Naive thymus-derived CD4-positive, alpha-beta T cell (primary cell): ENCODE results near the gene PDZD8. TPM values are rescaled to one million over a fixed set of nuclear protein-coding genes. Genes with fewer than 3 reads are reported as not detected.
A peak's percentile ranks its signal among the peaks of the same experiment; 100 is the strongest.

Experiments used
- ATAC-seq: fragments of 150-1000 bp; cut with Tn5 transposase; 2 replicates; pipeline ENCODE4 v1.10.0; 2021; ENCODE audit warnings: mild to moderate bottlenecking, moderate library complexity
- CTCF ChIA-PET: fragments of 350-600 bp; sonication (Branson Sonifier 250); formaldehyde crosslinking; loops from one replicate; lab custom pipeline; 2021; ENCODE audit warnings: antibody characterized with exemption; lab: Charles Lee
- POLR2A ChIA-PET: fragments of 350-600 bp; sonication (Branson Sonifier 250); formaldehyde crosslinking; loops from one replicate; lab custom pipeline; 2021; ENCODE audit warnings: antibody characterized with exemption, inconsistent platforms; lab: Charles Lee
- DNase-seq, 9 donors: peaks; one replicate each; pipeline versions ENCODE4 v3.0.0 to v3.0.0-alpha.2; 2020 to 2022; ENCODE audit warnings: mixed read lengths in 1 of 9
- H3K27ac ChIP-seq: one replicate; pipeline ENCODE4 v1.7.0; 2013; ENCODE audit warnings: mild to moderate bottlenecking, low read depth, low read length, moderate library complexity
- H3K27me3 ChIP-seq, 2 donors: one replicate each; pipeline ENCODE4 v1.7.0; 2013; ENCODE audit warnings: low read length in 2 of 2, mild to moderate bottlenecking in 2 of 2, moderate library complexity in 2 of 2; ENCODE audit not compliant: control insufficient read depth in 2 of 2, insufficient read depth in 2 of 2
- H3K36me3 ChIP-seq, 3 experiments: 1 replicate in 2 of 3; 2 replicates in 1 of 3; pipeline ENCODE4 v1.7.0; 2013; ENCODE audit warnings: low read length in 3 of 3, mild to moderate bottlenecking in 3 of 3, moderate library complexity in 1 of 3; ENCODE audit not compliant: insufficient read depth in 3 of 3, control insufficient read depth in 2 of 3
- H3K4me1 ChIP-seq, 2 donors: one replicate each; pipeline ENCODE4 v1.7.0; 2013; ENCODE audit warnings: low read length in 2 of 2, mild to moderate bottlenecking in 2 of 2, moderate library complexity in 1 of 2; ENCODE audit not compliant: control insufficient read depth in 2 of 2, insufficient read depth in 2 of 2
- H3K4me3 ChIP-seq: 2 replicates; pipeline ENCODE4 v1.7.0; 2013; ENCODE audit warnings: mild to moderate bottlenecking, low read length
- H3K9me3 ChIP-seq, 3 experiments: 1 replicate in 2 of 3; 2 replicates in 1 of 3; pipeline ENCODE4 v1.7.0; 2013; ENCODE audit warnings: low read length in 3 of 3; ENCODE audit not compliant: control insufficient read depth in 2 of 3
- H3K27ac Mint-ChIP-seq, 9 donors: one replicate each; pipeline ENCODE4 v1.8.0; 2020 to 2022; ENCODE audit warnings: mixed read lengths in 9 of 9, mild to moderate bottlenecking in 8 of 9, moderate library complexity in 5 of 9, inconsistent platforms in 2 of 9
- H3K27me3 Mint-ChIP-seq, 5 donors: one replicate each; pipeline ENCODE4 v1.8.0; 2021 to 2022; ENCODE audit warnings: mixed read lengths in 5 of 5, mild to moderate bottlenecking in 1 of 5
- H3K36me3 Mint-ChIP-seq, 5 donors: one replicate each; pipeline ENCODE4 v1.8.0; 2020 to 2022; ENCODE audit warnings: mixed read lengths in 5 of 5, mild to moderate bottlenecking in 3 of 5, inconsistent platforms in 1 of 5
- H3K4me1 Mint-ChIP-seq, 7 donors: one replicate each; pipeline ENCODE4 v1.8.0; 2020 to 2022; ENCODE audit warnings: mixed read lengths in 7 of 7, mild to moderate bottlenecking in 3 of 7, inconsistent platforms in 1 of 7
- H3K4me3 Mint-ChIP-seq, 10 donors: one replicate each; pipeline ENCODE4 v1.8.0; 2020 to 2022; ENCODE audit warnings: mild to moderate bottlenecking in 10 of 10, mixed read lengths in 10 of 10, moderate library complexity in 6 of 10, inconsistent platforms in 2 of 10
- H3K9me3 Mint-ChIP-seq, 11 donors: one replicate each; pipeline ENCODE4 v1.8.0; 2020 to 2022; ENCODE audit warnings: mixed read lengths in 11 of 11, mild to moderate bottlenecking in 4 of 11, inconsistent platforms in 1 of 11, moderate library complexity in 1 of 11
- intact Hi-C, 2 donors: fragments of 100-400 bp; cut with micrococcal nuclease; formaldehyde crosslinking; loops; one replicate each; pipeline ENCODE4 v1.15.1; 2023
- polyA plus RNA-seq, 2 donors: library from polyadenylated mRNA; unstranded; fragments of 300-500 nt; fragmentation: Illumina TruSeq; gene quantifications; one replicate each; pipeline ENCODE4 v1.2.3, GENCODE V29; 2021
- total RNA-seq, 6 experiments: library from RNA in 5 of 6; stranded (reverse) in 5 of 6; gene quantifications; 1 replicate in 5 of 6; 2 replicates in 1 of 6; pipeline ENCODE4 v1.2.3 and lab custom pipeline; 2021 to 2026

Gene PDZD8
- total and polyA plus RNA-seq, 7 experiments from 2014 or later, result 8.5 to 24.0 (median 12.7) TPM

GRCh38 chr10:117266400-117266799, 108.8 kb downstream of the PDZD8 start:
- intact Hi-C loops, result no loop called here
- H3K27me3 Mint-ChIP-seq, result peaks cover 0 to 31% (median 18%) of the 10 kb centered on the region in 5 donors
- Histone ChIP-seq H3K36me3 (no peaks in the 10 kb centered on the region), H3K27me3 (no peaks in the 10 kb centered on the region), H3K4me3 (no peak overlapping the region), H3K4me1 (no peaks in the 10 kb centered on the region), H3K9me3 (no peaks in the 10 kb centered on the region), H3K27ac (no peak overlapping the region)
- no peaks in the 10 kb centered on the region for H3K9me3 Mint-ChIP-seq
- ATAC-seq (no peak), DNase-seq (no peak)
- H3K36me3 Mint-ChIP-seq, result no peaks in the 10 kb centered on the region
- no peaks in the 10 kb centered on the region for H3K4me1 Mint-ChIP-seq
- ChIA-PET CTCF (no interaction called here), POLR2A (no interaction called here)
- no peak overlapping the region for H3K27ac Mint-ChIP-seq
- no peak overlapping the region for H3K4me3 Mint-ChIP-seq

GRCh38 chr10:117264782-117265181, 110.5 kb downstream of the PDZD8 start:
- H3K9me3 ChIP-seq, result no peaks in the 10 kb centered on the region
- Mint-ChIP-seq H3K4me1 (peaks cover 4 to 7% (median 6%) of the 10 kb centered on the region in 7 donors), H3K27ac (no peak overlapping the region), H3K9me3 (no peaks in the 10 kb centered on the region), H3K27me3 (peaks cover 8 to 39% (median 29%) of the 10 kb centered on the region in 5 donors), H3K36me3 (no peaks in the 10 kb centered on the region), H3K4me3 (no peak overlapping the region)
- no peak overlapping the region for H3K4me3 ChIP-seq
- ChIA-PET CTCF (no interaction called here), POLR2A (no interaction called here)
- intact Hi-C loops, result no loop called here
- H3K27ac ChIP-seq, result no peak overlapping the region
- H3K27me3 ChIP-seq, result no peaks in the 10 kb centered on the region
- DNase-seq (no peak), ATAC-seq (no peak)
- H3K36me3 ChIP-seq, result no peaks in the 10 kb centered on the region
- no peaks in the 10 kb centered on the region for H3K4me1 ChIP-seq

GRCh38 chr10:117262903-117263293, 112.3 kb downstream of the PDZD8 start:
- Histone ChIP-seq H3K36me3 (no peaks in the 10 kb centered on the region), H3K9me3 (no peaks in the 10 kb centered on the region), H3K27ac (no peak overlapping the region), H3K27me3 (no peaks in the 10 kb centered on the region), H3K4me1 (no peaks in the 10 kb centered on the region), H3K4me3 (no peak overlapping the region)
- Mint-ChIP-seq H3K4me1 (peaks cover 10 to 17% (median 14%) of the 10 kb centered on the region in 7 donors), H3K36me3 (no peaks in the 10 kb centered on the region), H3K27ac (no peak overlapping the region), H3K4me3 (no peak overlapping the region), H3K27me3 (peaks cover 11 to 54% (median 41%) of the 10 kb centered on the region in 5 donors), H3K9me3 (no peaks in the 10 kb centered on the region)
- ATAC-seq (no peak), DNase-seq (no peak)
- intact Hi-C loops, result no loop called here
- POLR2A ChIA-PET, result no interaction called here
- CTCF ChIA-PET, result no interaction called here

- H3K27ac Mint-ChIP-seq, result no peak overlapping the region
- ChIA-PET POLR2A (no interaction called here), CTCF (no interaction called here)
- intact Hi-C loops, result no loop called here
- H3K9me3 Mint-ChIP-seq, result no peaks in the 10 kb centered on the region
- Histone ChIP-seq H3K9me3 (no peaks in the 10 kb centered on the region), H3K36me3 (no peaks in the 10 kb centered on the region), H3K4me1 (no peaks in the 10 kb centered on the region), H3K27me3 (no peaks in the 10 kb centered on the region), H3K27ac (no peak overlapping the region), H3K4me3 (no peak overlapping the region)
- ATAC-seq, result no peak
- H3K4me1 Mint-ChIP-seq, result peaks cover 10 to 17% (median 14%) of the 10 kb centered on the region in 7 donors
- peaks cover 11 to 57% (median 41%) of the 10 kb centered on the region in 5 donors for H3K27me3 Mint-ChIP-seq
- no peak for DNase-seq
- H3K4me3 Mint-ChIP-seq, result peak overlapping the region in 1 of 10 donors; percentile 13
- H3K36me3 Mint-ChIP-seq, result no peaks in the 10 kb centered on the region
Measured at GRCh38 chr10:117262291-117262902, 112.8 kb downstream of the PDZD8 start.

GRCh38 chr10:117261501-117261900, 113.7 kb downstream of the PDZD8 start:
- peaks cover 11 to 58% (median 41%) of the 10 kb centered on the region in 5 donors for H3K27me3 Mint-ChIP-seq
- H3K4me3 Mint-ChIP-seq, result no peak overlapping the region
- H3K27ac ChIP-seq, result no peak overlapping the region
- no peaks in the 10 kb centered on the region for H3K9me3 Mint-ChIP-seq
- CTCF ChIA-PET, result no interaction called here
- H3K36me3 ChIP-seq, result no peaks in the 10 kb centered on the region
- H3K27me3 ChIP-seq, result no peaks in the 10 kb centered on the region
- POLR2A ChIA-PET, result no interaction called here
- no peak for DNase-seq
- ATAC-seq, result peak; percentile 16
- no peaks in the 10 kb centered on the region for H3K4me1 ChIP-seq
- H3K9me3 ChIP-seq, result no peaks in the 10 kb centered on the region
- intact Hi-C loops, result no loop called here
- H3K27ac Mint-ChIP-seq, result no peak overlapping the region
- H3K4me1 Mint-ChIP-seq, result peaks cover 10 to 17% (median 14%) of the 10 kb centered on the region in 7 donors
- no peaks in the 10 kb centered on the region for H3K36me3 Mint-ChIP-seq
- no peak overlapping the region for H3K4me3 ChIP-seq

- Mint-ChIP-seq H3K9me3 (peaks cover 0 to 2% (median 0%) of the 10 kb centered on the region in 11 donors), H3K4me3 (peak overlapping the region in 1 of 10 donors; percentile 37), H3K27ac (peak overlapping the region in 1 of 9 donors; percentile 67), H3K4me1 (peaks cover 10 to 17% (median 14%) of the 10 kb centered on the region in 7 donors), H3K36me3 (no peaks in the 10 kb centered on the region), H3K27me3 (peaks cover 11 to 58% (median 39%) of the 10 kb centered on the region in 5 donors)
- Histone ChIP-seq H3K4me1 (no peaks in the 10 kb centered on the region), H3K36me3 (no peaks in the 10 kb centered on the region), H3K27ac (no peak overlapping the region), H3K27me3 (no peaks in the 10 kb centered on the region), H3K4me3 (no peak overlapping the region), H3K9me3 (no peaks in the 10 kb centered on the region)
- ATAC-seq (no peak), DNase-seq (peak in 2 of 9 donors; percentile 16 to 24)
- POLR2A ChIA-PET, result no interaction called here
- intact Hi-C loops, result no loop called here
- CTCF ChIA-PET, result no interaction called here
Measured at GRCh38 chr10:117260084-117260483, 115.2 kb downstream of the PDZD8 start.

- ChIA-PET CTCF (no interaction called here), POLR2A (no interaction called here)
- Histone ChIP-seq H3K4me1 (no peaks in the 10 kb centered on the region), H3K27me3 (no peaks in the 10 kb centered on the region), H3K36me3 (no peaks in the 10 kb centered on the region), H3K27ac (no peak overlapping the region), H3K4me3 (no peak overlapping the region), H3K9me3 (no peaks in the 10 kb centered on the region)
- peaks cover 11 to 57% (median 33%) of the 10 kb centered on the region in 5 donors for H3K27me3 Mint-ChIP-seq
- peak overlapping the region in 2 of 9 donors; percentile 4 to 32 for H3K27ac Mint-ChIP-seq
- DNase-seq (no peak), ATAC-seq (peak; percentile 39)
- peak overlapping the region in 1 of 10 donors; percentile 24 for H3K4me3 Mint-ChIP-seq
- peaks cover 10 to 17% (median 14%) of the 10 kb centered on the region in 7 donors for H3K4me1 Mint-ChIP-seq
- peaks cover 0 to 2% (median 0%) of the 10 kb centered on the region in 11 donors for H3K9me3 Mint-ChIP-seq
- H3K36me3 Mint-ChIP-seq, result no peaks in the 10 kb centered on the region
- intact Hi-C loops, result no loop called here
Measured at GRCh38 chr10:117259279-117259678, 116.0 kb downstream of the PDZD8 start.
